Islet precursor cell (in vitro differentiated cells): ENCODE data around the gene CEP97.
A peak's percentile ranks its signal among the peaks of the same experiment; 100 is the strongest.
"Not testable (repeated sequence)": the region's sequence is repeated elsewhere in the genome, so short reads cannot be mapped to it uniquely, and the experiment has no call there.

Experiments used
- DNase-seq: peaks from one replicate; pipeline ENCODE4 v3.0.0-alpha.2; 2018

The CEP97 gene, protein sequence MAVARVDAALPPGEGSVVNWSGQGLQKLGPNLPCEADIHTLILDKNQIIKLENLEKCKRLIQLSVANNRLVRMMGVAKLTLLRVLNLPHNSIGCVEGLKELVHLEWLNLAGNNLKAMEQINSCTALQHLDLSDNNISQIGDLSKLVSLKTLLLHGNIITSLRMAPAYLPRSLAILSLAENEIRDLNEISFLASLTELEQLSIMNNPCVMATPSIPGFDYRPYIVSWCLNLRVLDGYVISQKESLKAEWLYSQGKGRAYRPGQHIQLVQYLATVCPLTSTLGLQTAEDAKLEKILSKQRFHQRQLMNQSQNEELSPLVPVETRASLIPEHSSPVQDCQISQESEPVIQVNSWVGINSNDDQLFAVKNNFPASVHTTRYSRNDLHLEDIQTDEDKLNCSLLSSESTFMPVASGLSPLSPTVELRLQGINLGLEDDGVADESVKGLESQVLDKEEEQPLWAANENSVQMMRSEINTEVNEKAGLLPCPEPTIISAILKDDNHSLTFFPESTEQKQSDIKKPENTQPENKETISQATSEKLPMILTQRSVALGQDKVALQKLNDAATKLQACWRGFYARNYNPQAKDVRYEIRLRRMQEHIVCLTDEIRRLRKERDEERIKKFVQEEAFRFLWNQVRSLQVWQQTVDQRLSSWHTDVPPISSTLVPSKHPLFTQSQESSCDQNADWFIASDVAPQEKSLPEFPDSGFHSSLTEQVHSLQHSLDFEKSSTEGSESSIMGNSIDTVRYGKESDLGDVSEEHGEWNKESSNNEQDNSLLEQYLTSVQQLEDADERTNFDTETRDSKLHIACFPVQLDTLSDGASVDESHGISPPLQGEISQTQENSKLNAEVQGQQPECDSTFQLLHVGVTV

DNA sequence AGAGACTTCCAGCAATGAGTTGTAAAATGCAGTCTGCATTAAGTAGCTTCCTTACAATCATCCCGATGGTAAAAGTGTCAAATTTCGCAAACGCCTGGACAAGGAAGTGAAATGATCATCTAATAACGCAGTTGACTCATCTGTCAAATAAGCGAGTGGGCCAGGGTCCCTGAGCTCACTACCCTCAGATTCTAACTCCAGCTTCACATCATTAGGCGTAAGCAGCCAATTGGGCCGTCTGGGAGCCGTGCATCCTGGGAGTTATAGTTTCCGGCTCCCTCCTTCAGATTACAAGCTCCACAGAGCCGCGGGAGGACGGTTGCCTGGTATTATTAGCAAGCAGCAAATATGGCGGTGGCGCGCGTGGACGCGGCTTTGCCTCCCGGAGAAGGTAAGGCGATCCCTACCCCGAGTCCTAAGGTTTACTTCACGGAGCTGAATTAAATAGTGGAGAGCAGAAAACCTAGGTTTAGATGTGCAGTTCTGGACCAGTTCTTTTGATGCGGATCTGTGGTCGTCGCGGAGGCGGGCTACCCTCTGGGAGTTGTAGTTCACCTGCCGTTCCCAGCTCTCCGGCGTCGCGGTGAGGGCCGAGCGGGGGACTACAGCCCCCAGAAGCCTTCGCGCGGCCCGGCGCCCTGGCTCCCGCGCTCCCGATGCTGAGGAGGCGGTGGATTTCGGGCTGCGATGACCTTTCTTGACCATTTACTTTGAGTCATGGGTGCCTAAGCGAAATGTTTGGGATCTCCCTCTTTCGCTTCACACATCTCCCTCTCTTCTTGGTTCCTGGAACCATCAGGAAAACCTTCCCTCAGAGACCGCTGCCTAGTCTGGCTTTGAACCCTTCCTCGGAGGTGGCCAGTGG is at the start of gene CEP97:
CEP97 (plus strand) TSS at position 286 of the 865 bp plus-strand sequence; CDS start at position 349, 63 bp downstream.
- DNase-seq, result peak; percentile 96

DNA sequence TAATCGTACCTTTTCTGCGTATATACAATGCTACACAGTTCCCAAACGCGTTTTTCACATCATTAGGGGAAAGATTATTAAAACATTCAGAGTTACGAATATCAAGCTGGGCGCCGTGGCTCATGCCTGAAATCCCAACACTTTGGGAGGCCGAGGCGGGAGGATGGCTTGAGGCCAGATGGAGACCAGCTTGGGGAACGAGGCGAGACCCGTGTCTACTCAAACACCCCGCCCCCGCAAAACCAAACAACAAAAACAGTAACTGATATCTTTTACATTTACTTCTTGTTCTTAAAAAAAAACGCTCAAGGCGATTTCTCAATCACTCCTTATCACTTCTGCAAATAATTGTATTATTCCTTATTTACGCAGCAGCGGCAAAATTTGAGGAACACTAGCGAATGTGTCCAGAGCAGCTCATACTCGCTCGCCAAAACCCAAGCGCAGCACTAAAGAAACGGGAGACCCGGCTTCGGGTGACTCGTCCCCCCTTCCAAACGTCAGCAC is 48.7 kb upstream of the CEP97 start:
- peak; percentile 55 for DNase-seq

DNA sequence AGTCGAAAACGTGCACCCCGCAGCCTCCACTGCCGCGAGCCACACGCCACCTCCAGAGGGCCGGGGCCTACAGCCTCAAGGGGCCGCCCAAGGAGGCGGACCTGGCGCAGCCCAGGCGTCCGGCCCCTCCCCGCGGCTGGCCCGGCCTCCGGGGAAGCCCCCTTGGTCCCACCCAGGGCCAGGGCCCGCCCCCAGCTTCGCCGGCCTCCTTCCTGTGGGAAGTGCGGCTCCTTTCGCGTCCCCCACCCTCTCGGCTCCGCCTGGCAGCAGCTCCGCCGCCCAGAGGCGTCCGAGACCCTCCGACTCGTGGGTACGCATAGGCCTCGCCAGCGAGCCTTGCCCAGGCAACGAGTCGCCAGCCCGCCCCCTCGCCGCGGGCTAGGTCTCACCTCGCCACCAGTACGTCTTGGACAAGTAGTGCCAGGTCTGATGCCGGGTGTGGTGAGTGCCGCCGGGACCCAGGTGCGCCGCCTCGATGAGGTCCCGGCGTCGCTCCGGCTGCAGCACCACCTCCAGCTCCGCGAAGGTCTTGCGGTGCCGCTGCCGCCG is 48.1 kb upstream of the CEP97 start:
- peak; percentile 98 for DNase-seq

DNA sequence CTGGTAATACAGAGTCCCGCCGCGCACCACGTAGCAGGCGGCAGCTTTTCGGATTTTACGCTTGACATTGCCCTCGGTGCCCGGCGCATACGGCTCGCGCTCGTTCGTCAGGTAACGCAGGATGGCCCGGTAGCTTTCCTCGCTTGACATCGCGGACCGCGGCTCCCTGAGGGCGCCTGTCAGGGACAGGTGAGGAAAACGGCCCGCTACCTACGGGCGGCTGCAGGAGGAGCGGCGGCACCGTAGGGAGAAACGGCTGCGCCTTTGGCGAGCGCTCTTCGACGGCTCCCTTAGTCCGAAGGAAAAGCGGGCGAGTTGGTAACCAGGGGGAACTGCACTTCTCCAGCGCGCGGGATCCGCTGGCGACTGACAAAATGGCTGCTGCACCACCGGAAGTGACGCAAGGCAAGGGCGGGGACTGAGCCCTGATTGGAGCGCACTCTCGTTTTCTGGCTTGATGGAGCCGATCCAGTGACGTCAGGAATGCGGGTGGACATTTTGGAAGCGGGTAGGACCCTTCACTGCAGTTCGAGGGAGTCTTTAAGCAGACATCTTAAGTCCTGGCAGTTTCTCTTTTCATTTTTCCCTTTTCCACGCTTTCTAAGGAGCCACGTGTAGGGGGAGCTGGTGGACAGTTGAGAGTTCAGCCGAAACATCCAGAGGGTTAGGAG is 47.5 kb upstream of the CEP97 start, which contains the start of gene ZBTB11:
ZBTB11 (minus strand) TSS at position 368 of the 671 bp plus-strand sequence; CDS start at position 150, 218 bp downstream.
- peak; percentile 99 for DNase-seq

DNA sequence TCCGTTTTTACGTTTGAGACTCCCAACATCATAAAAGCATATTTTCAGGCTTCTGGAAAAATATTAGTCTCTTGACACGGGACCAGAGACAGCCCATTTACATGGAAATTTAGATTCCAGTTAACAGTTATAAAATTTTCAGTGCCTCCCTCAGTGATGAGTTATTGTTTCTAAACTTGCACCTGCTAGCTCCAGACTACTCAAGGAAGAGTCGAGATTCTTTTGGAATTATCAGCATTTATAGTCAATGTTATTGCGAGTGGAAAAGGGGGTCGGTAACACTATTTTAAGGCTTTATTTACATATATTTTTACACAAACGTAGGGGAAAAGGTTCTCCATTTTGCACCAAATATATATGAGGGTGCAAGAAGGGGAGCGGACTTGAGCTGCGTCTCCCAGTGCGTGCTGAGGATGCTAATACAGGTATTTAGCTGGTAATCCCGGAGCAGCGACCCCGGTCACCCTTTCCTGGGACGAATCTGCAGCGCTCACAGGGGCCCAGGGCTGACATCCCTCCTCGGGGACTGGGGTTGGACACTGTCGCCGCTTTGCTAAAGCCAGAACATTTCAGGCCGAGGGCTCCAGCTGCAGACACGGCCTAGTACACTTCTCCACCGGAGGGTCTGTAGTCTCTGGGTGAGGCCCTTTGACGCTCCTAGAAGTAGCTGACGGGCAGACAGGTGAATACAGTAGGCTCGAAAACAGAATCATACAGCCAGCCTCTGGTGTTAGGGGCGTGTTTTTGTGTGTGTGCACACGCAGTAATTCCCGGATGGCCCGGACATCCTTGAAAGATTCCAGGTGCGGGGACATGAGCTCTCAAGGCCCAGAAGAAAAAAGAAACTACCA is 46.8 kb upstream of the CEP97 start:
- DNase-seq, result peak; percentile 63

DNA sequence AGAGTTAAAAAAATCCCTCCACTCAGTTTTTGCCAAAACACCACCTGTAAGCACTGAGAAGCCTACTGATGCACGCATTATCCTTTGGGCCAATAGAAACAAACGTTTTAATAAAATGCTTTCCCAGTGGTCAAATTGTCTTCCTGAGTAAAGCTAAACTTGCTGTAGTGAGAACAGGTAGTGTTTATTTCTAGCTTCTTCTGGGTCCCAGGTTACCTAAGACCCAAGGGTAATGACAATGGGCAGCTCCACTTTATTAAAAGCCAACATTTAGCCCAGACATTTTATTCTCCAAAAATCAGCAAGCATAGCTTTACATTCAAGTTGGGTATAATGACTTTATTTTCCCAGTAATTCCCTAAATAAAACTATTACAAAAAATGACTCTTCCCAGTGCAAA is 45.6 kb upstream of the CEP97 start:
- not testable (repeated sequence) for DNase-seq

DNA sequence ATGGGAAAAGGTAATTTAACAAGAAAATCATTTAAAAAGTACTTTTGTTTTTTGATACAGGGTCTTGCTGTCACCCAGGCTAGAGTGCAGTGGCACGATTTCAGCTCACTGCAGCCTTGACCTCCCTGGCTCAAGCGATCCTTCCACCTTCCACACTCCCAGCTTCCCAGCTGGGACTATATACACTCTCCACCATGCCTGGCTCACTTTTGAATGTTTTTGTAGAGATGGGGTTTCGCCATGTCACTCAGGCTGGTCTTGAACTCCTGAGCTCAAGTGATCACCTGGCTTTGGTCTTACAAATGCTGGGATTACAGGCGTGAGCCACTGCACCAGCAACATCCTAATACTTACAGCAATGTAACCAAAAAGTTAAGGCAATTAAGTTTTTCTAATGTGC is 43.9 kb upstream of the CEP97 start:
- no peak for DNase-seq

DNA sequence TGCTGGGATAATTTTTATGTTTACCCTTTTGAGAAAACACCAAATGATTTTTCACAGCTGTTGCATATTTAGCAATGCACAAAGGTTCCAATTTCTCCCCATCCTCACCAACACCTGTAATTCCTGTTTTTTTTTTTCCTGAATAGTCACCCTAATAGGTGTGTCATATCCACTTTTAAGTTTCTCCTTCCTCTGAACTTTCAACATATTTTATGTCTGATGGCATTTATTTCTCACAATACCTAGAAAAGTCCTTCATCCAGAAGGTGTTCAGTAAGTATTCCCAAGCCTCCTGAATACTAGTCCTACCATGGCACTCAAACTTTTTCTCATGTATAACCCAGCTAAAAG is 39.4 kb upstream of the CEP97 start:
- no peak for DNase-seq

DNA sequence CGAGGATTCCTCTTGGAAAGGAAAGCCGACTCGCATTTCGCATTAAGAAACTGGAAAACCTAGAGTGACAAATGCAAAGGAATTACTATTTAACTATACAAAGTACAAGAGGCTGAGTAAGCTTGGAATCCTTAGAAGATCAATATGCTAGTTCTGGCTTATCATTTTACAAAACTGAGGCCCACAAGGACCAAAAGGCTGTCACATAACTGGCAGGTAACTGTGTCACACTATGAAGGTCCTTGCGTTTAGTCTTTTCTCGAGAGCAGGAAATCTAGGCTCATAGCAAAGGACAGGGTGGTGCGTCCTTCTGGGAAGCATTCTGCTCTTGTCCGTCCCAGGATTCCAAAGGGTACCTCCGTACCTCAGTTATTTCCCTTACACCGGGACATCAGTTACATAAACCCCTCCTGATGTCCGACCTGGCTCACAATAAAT is 38.5 kb upstream of the CEP97 start:
- peak; percentile 38 for DNase-seq

DNA sequence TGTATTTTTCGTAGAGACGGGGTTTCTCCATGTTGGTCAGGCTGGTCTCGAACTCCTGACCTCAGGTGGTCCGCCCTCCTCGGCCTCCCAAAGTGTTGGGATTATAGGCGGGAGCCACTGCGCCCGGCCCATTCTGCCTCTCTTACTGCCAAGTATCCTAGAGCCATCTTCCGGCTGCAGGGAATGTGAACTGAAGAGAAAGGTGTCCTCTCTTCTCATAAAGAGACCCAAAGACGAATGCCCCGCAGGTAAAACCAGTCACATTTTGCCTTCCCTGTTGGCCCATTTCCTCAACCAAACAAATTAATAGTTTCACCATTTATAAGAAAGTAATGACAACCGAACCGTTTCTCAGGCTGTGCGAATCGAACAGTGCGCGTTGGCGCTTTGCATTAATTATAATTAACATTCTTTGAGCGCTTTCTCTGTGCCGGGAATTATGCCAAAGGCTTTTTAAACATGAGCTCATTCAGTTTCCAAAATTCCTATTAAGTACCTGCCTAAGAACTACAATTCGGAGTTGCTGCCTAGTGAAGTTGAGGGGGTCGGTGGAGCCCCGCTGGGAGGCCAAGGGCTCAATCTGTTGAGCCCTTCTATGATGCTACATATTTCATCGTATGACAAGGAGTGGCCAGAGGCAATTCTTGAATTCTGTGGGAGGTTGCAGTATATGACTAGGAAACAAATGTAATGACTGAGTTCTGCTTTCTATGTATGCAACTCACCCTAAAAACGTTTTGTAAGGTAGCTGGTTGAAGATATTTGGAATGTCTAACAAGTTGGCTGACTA is 37.1 kb upstream of the CEP97 start:
- no peak for DNase-seq

DNA sequence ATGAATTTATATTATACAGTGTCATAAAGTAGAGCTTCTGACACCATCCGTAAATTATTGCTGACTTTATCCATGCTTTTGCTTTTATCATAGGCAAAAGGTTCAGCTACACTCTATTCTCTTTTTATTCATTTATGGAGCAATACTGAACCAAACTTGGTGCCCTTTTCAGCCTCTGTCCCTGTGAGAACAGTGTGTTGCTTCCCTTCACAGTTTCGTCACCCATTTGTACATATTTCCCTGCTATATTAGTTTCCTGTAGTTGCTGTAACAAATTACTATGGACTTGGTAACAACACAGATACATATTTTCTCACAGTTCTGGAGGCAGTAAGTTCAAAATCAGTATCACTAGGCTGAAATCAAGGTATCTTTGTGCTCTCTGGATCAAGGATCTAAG is 35.1 kb upstream of the CEP97 start:
- no peak for DNase-seq

DNA sequence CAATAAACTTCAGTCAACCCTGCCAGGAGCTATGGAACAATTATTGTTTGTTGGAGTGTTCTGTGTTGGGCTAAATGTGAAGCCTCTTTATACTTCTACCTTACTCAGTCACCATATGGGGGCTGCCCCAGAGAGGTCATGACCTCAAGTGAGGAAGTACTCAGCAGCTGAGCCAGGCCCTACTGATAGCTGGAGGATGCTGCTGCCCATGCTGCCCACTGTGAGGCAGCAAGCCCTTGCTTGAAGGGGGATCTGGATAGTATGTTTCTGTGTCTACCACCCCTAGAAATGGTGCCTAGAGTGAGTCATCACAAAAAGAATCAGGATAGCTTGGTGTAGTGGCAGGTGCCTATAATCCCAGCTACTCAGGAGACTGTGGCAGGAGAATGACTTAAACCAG is 33.4 kb upstream of the CEP97 start:
- no peak for DNase-seq

DNA sequence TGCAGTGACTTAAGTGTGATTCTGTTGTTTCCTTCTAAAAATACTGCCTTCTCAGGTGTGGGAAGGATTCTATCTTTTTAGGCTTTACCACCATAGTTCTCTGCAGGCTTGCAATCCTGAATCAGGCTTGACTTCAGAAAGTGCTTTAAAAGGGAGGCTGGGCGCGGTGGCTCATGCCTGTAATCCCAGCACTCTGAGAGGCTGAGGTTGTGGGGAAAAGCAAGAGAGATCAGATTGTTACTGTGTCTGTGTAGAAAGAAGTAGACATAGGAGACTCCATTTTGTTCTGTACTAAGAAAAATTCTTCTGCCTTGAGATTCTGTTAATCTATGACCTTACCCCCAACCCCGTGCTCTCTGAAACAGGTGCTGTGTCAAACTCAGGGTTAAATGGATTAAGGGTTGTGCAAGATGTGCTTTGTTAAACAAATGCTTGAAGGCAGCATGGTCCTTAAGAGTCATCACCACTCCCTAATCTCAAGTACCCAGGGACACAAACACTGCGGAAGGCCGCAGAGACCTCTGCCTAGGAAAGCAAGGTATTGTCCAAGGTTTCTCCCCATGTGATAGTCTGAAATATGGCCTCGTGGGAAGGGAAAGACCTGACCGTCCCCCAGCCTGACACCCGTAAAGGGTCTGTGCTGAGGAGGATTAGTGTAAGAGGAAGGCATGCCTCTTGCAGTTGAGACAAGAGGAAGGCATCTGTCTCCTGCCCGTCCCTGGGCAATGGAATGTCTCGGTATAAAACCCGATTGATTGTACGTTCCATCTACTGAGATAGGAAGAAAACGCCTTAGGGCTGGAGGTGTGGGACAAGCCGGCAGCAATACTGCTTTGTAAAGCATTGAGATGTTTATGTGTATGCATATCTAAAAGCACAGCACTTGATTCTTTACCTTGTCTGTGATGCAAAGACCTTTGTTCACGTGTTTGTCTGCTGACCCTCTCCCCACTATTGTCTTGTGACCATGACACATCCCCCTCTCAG is 32.4 kb upstream of the CEP97 start:
- not testable (repeated sequence) for DNase-seq

DNA sequence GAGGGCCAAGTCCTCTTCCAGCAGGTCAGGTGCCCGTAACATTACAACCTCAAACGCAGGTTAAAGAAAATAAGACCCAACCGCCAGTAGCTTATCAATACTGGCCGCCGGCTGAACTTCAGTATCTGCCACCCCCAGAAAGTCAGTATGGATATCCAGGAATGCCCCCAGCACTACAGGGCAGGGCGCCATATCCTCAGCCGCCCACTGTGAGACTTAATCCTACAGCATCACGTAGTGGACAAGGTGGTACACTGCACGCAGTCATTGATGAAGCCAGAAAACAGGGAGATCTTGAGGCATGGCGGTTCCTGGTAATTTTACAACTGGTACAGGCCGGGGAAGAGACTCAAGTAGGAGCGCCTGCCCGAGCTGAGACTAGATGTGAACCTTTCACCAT is 30.9 kb upstream of the CEP97 start:
- DNase-seq, result peak; percentile 79

DNA sequence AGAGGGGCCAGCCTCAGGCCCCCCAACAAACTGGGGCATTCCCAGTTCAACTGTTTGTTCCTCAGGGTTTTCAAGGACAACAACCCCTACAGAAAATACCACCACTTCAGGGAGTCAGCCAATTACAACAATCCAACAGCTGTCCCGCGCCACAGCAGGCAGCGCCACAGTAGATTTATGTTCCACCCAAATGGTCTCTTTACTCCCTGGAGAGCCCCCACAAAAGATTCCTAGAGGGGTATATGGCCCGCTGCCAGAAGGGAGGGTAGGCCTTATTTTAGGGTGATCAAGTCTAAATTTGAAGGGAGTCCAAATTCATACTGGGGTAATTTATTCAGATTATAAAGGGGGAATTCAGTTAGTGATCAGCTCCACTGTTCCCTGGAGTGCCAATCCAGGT is 29.6 kb upstream of the CEP97 start:
- not testable (repeated sequence) for DNase-seq

DNA sequence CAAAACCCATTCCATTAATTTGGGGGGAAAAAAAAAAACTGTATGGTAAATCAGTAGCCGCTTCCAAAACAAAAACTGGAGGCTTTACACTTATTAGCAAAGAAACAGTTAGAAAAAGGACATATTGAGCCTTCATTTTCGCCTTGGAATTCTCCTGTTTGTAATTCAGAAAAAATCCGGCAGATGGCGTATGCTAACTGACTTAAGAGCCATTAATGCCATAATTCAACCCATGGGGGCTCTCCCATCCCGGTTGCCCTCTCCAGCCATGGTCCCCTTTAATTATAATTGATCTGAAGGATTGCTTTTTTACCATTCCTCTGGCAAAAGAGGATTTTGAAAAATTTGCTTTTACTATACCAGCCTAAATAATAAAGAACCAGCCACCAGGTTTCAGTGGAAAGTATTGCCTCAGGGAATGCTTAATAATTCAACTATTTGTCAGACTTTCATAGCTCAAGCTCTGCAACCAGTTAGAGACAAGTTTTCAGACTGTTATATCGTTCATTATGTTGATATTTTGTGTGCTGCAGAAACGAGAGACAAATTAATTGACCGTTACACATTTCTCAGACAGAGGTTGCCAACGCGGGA is 28.5 kb upstream of the CEP97 start:
- no peak for DNase-seq

DNA sequence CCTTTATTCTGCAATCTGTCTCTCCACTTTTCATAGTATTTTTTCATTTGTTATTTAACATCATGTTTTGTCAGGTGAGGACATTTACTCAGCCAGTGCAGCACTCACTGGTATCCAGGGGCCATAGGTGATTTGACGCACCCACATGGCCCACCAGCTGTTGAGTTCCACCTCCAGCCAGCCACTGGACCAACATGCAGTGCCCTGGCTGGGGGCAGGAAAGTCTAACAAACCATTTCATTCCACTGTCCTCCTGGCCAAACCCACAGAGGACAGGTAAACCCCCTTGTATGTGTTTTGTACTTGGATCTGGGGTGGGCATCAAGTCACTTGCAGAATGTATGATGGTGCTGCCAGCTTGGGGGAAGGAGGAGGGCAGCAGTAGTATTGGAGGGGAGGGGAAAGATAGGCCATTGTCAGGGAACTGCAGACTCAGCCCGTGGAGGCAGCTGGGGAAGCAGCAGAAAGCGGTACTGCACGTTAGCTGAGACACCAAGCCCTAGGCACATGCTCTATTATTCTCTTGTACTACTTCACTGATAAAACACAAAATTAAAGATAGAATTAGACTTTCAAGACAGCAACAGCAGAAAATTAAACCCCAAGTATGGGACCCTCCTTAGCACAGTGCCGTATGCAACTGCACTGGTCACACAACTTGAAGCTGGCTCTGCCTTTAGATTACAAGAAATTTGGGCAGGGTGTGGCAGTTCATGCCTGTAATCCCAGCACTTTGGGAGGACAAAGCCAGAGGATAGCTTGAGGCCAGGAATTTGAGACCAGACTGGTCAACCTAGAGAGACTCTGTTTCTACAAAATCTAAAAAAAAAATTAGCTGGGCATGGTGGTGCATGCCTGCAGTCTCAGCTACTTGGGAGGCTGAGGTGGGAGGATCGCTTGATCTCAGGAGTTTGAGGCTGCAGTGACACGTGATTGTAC is 22.4 kb upstream of the CEP97 start:
- DNase-seq, result no peak
